Hepatocyte (in vitro differentiated cells): ENCODE results near the gene SPAAR. TPM values are rescaled to one million over a fixed set of nuclear protein-coding genes. Genes with fewer than 3 reads are reported as not detected.

Experiments
- DNase-seq: peaks from one replicate; pipeline ENCODE4 v3.0.0-alpha.2; 2016; ENCODE audit warnings: low spot score
- H2AFZ ChIP-seq: fragments of 200-600 bp; sonication (generic); 2 replicates; pipeline ENCODE4 v1.6.0; 2016; ENCODE audit warnings: antibody characterized with exemption, mild to moderate bottlenecking
- H3K27ac ChIP-seq: fragments of 200-600 bp; sonication (generic); 2 replicates; pipeline ENCODE4 v1.5.1; 2016; ENCODE audit warnings: mild to moderate bottlenecking
- H3K27me3 ChIP-seq: fragments of 200-600 bp; sonication (generic); 2 replicates; pipeline ENCODE4 v1.6.1; 2016
- H3K36me3 ChIP-seq: fragments of 200-600 bp; sonication (generic); replicated peaks from 2 replicates; pipeline ENCODE4 v1.5.1; 2016; ENCODE audit warnings: low read depth; ENCODE audit not compliant: insufficient read depth
- H3K4me1 ChIP-seq: fragments of 200-600 bp; sonication (generic); 2 replicates; pipeline ENCODE4 v1.5.1; 2016; ENCODE audit warnings: mild to moderate bottlenecking, moderate library complexity; ENCODE audit not compliant: insufficient read depth
- H3K4me2 ChIP-seq: fragments of 200-600 bp; sonication (generic); 2 replicates; pipeline ENCODE4 v1.6.0; 2016
- H3K4me3 ChIP-seq: fragments of 200-600 bp; sonication (generic); 2 replicates; pipeline ENCODE4 v1.5.1; 2016; ENCODE audit warnings: mild to moderate bottlenecking
- H3K79me2 ChIP-seq: fragments of 200-600 bp; sonication (generic); 2 replicates; pipeline ENCODE4 v1.6.0; 2017; ENCODE audit warnings: mild to moderate bottlenecking
- H3K9me2 ChIP-seq: fragments of 200-600 bp; sonication (generic); replicated peaks from 2 replicates; pipeline ENCODE4 v1.6.0; 2017; ENCODE audit warnings: mild to moderate bottlenecking; ENCODE audit not compliant: insufficient read depth
- H3K9me3 ChIP-seq: fragments of 200-600 bp; sonication (generic); 2 replicates; pipeline ENCODE4 v1.5.1; 2016; ENCODE audit warnings: low read depth, mild to moderate bottlenecking
- H4K20me1 ChIP-seq: fragments of 200-600 bp; sonication (generic); 2 replicates; pipeline ENCODE4 v1.6.0; 2016; ENCODE audit warnings: mild to moderate bottlenecking; ENCODE audit not compliant: insufficient read depth, poor library complexity, severe bottlenecking
- EZH2 ChIP-seq: fragments of 200-600 bp; sonication (generic); IDR thresholded peaks from 2 replicates; pipeline ENCODE4 v1.6.1; 2016; ENCODE audit warnings: antibody characterized with exemption, mild to moderate bottlenecking, borderline replicate concordance
- EZH2phosphoT487 ChIP-seq: fragments of 200-600 bp; sonication (generic); IDR thresholded peaks from one replicate; pipeline ENCODE4 v1.6.1; 2018; ENCODE audit warnings: antibody characterized with exemption, mild to moderate bottlenecking, low read depth, moderate library complexity; ENCODE audit not compliant: unreplicated experiment, severe bottlenecking
- WGBS: methylation state at CpG from one replicate; pipeline ENCODE4 v1.1.6; 2016; ENCODE audit warnings: low lambda C conversion rate; ENCODE audit errors: missing lambda C conversion rate; 5-methylcytosine and 5-hydroxymethylcytosine counted together
- polyA plus RNA-seq: library from polyadenylated mRNA; unstranded; fragments of >200 nt; fragmentation: Nextera tagmentation; extraction: Ambion mirVana; gene quantifications from 2 replicates; pipeline ENCODE4 v1.2.1, GENCODE V29; 2016
- total RNA-seq: library from RNA; depleted of rRNA; stranded (reverse); fragments of >200 nt; gene quantifications from 2 replicates; pipeline ENCODE4 v1.2.3, GENCODE V29; 2014
- TF ChIP-seq, protein P1 (sequence below): fragments of 200-600 bp; sonication (generic); IDR thresholded peaks from 2 replicates; pipeline ENCODE4 v1.5.1; 2016; ENCODE audit warnings: antibody characterized with exemption, mild to moderate bottlenecking; ENCODE audit not compliant: poor library complexity

SPAAR gene
- total and polyA plus RNA-seq, 2 experiments from 2014 or later: not detected

DNA sequence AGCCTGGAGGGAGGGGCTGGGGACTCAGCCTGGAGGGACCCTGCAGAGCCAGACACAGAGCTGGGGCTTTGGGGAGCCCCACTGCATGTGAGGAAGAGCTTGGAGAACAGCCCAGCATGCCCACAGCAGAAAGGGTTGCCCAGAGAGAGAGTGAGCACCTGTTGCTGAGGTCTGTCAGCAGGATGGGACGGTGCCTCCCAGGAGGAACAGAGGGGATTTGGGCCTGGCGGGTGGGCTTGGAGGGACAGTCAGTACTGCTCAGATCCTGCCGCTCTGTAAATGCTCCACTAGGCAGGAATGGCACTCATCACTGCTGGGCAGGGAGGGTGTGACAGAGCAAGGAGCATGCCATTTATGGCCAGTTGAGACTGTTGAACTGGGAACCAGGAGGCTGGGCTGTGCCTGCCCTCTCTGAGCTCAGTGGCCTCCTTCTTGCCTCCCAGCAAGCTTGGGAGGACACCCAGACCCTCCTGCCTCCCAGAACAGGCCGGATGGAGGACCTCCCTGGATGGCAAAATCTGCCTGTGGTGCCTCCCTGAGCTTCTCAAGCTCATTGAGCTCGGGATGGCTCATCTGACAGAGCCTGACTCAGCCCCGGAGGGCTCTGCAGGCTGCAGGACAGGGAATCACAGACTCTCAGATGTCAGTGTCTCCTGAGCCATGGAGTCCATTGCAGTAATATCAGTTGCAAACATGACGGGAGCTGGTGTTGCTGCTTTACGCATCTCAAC, 4.1 kb upstream of the SPAAR start:
- Histone ChIP-seq H2AFZ (no peak overlapping the region), H3K27me3 (no peaks in the 10 kb centered on the region), H3K79me2 (no peaks in the 10 kb centered on the region), H4K20me1 (no peaks in the 10 kb centered on the region), H3K27ac (peak overlapping the region; percentile 96), H3K9me2 (no peaks in the 10 kb centered on the region), H3K36me3 (no peaks in the 10 kb centered on the region), H3K4me1 (peaks cover 49% of the 10 kb centered on the region), H3K4me2 (no peak overlapping the region), H3K4me3 (no peak overlapping the region), H3K9me3 (no peaks in the 10 kb centered on the region)
- WGBS: 85% methylated on average over 8 of the region's 8 CpGs
- DNase-seq: no peak
- no peak for TF ChIP-seq EZH2
- TF ChIP-seq EZH2phosphoT487: no peak
- TF ChIP-seq, protein P1, sequence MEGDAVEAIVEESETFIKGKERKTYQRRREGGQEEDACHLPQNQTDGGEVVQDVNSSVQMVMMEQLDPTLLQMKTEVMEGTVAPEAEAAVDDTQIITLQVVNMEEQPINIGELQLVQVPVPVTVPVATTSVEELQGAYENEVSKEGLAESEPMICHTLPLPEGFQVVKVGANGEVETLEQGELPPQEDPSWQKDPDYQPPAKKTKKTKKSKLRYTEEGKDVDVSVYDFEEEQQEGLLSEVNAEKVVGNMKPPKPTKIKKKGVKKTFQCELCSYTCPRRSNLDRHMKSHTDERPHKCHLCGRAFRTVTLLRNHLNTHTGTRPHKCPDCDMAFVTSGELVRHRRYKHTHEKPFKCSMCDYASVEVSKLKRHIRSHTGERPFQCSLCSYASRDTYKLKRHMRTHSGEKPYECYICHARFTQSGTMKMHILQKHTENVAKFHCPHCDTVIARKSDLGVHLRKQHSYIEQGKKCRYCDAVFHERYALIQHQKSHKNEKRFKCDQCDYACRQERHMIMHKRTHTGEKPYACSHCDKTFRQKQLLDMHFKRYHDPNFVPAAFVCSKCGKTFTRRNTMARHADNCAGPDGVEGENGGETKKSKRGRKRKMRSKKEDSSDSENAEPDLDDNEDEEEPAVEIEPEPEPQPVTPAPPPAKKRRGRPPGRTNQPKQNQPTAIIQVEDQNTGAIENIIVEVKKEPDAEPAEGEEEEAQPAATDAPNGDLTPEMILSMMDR: no peak

DNA sequence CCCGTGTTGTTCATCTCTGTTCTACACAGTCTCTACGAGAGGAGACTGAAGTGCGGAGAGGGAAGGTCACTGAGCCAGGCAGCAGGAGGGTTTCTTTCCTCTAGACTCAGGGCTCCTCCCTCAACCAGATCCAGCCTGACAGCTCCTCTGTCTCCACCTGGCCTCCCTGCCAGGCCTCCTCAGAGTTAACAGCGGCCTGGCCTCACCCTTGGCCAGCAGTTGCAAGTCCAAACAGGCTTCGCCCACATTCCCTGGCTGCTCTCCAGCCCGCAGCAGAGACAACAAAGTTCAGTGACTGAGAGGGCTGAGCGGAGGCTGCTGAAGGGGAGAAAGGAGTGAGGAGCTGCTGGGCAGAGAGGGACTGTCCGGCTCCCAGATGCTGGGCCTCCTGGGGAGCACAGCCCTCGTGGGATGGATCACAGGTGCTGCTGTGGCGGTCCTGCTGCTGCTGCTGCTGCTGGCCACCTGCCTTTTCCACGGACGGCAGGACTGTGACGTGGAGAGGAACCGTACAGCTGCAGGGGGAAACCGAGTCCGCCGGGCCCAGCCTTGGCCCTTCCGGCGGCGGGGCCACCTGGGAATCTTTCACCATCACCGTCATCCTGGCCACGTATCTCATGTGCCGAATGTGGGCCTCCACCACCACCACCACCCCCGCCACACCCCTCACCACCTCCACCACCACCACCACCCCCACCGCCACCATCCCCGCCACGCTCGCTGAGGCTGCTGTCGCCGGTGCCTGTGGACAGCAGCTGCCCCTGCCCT, 3.2 kb upstream of the SPAAR start, which contains the start of gene HRCT1:
HRCT1 (plus strand) TSS at position 291 of the 768 bp plus-strand sequence; CDS start at position 377, 86 bp downstream.
- no peaks in the 10 kb centered on the region for H3K79me2 ChIP-seq
- no peaks in the 10 kb centered on the region for H3K27me3 ChIP-seq
- H3K9me3 ChIP-seq: no peaks in the 10 kb centered on the region
- no peaks in the 10 kb centered on the region for H4K20me1 ChIP-seq
- peak; percentile 89 for DNase-seq
- H3K9me2 ChIP-seq: no peaks in the 10 kb centered on the region
- no peaks in the 10 kb centered on the region for H3K36me3 ChIP-seq
- TF ChIP-seq EZH2 (no peak), EZH2phosphoT487 (no peak)
- TF ChIP-seq, protein P1: no peak
- H3K4me3 ChIP-seq: no peak within 1 kb of the TSS
- peak within 1 kb of the TSS; percentile 96 for H3K27ac ChIP-seq
- H3K4me1 ChIP-seq: peaks cover 49% of the 10 kb centered on the region
- no peak within 1 kb of the TSS for H2AFZ ChIP-seq
- H3K4me2 ChIP-seq: peak within 1 kb of the TSS; percentile 57
- WGBS: 71% methylated on average over 22 of the region's 30 CpGs

DNA sequence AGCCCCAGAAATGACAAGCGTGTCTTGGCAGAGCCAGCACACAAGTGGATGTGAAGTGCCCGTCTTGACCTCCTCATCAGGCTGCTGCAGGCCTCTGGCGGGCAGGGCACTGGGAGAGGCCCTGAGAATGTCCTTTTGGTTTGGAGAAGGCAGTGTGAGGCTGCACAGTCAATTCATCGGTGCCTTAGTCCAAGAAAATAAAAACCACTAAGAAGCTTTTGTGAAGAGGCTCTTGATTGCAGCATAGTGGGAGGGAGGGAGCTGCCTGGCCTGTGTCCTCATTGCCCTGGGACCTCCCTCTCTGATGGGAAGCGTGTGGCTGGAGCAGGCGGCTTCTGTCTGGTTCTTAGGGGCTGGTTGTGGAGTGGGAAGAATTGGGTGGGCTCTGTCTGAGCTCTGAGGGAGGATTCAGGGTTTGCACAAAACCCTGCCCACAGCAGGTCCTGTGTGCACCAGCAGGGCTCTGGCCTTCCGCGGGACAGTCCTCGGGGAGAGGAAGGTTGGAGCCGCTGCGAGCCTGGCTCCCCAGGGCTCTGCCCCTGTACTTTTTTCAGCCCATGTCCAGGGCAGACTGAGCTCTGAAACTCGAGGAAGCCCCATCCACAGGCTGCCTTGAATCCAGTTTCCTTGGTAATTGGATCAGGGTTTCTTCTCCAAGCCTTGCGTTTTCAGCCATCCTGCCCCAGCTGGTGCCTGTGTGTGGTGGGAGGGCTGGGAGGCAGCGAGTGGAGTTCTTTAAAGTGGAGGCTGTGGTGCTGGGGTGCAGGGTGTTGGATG, 2.2 kb upstream of the SPAAR start:
- peak overlapping the region; percentile 96 for H3K27ac ChIP-seq
- H3K4me1 ChIP-seq: peaks cover 49% of the 10 kb centered on the region
- peak; percentile 68 for DNase-seq
- WGBS: 65% methylated on average over 14 of the region's 14 CpGs
- no peaks in the 10 kb centered on the region for H4K20me1 ChIP-seq
- TF ChIP-seq, protein P1: no peak
- no peak for TF ChIP-seq EZH2phosphoT487
- TF ChIP-seq EZH2: no peak
- peak overlapping the region; percentile 55 for H3K4me2 ChIP-seq
- peak overlapping the region; percentile 28 for H2AFZ ChIP-seq
- H3K79me2 ChIP-seq: no peaks in the 10 kb centered on the region
- no peaks in the 10 kb centered on the region for H3K36me3 ChIP-seq
- no peak overlapping the region for H3K4me3 ChIP-seq
- H3K9me2 ChIP-seq: no peaks in the 10 kb centered on the region
- H3K27me3 ChIP-seq: no peaks in the 10 kb centered on the region
- no peaks in the 10 kb centered on the region for H3K9me3 ChIP-seq
